Lung (tissue), 12 donors: ENCODE results near the gene HOXB3. TPM values are rescaled to one million over a fixed set of nuclear protein-coding genes. Genes with fewer than 3 reads are reported as not detected.
A peak's percentile ranks its signal among the peaks of the same experiment; 100 is the strongest.

Experiments
- ATAC-seq: fragments of 200-7000 bp; cut with Tn5 transposase; one replicate; pipeline ENCODE4 v1.9.1; 2020; ENCODE audit warnings: moderate number of reproducible peaks; ENCODE audit not compliant: insufficient read depth, low FRiP score
- DNase-seq, 3 donors: peaks; one replicate each; pipeline ENCODE4 v3.0.0-alpha.2; 2013 to 2017
- H3K27ac ChIP-seq, 2 donors: one replicate each; pipeline ENCODE4 v1.5.1; 2013; ENCODE audit warnings: mild to moderate bottlenecking in 2 of 2, moderate library complexity in 2 of 2, control low read depth in 1 of 2, inconsistent platforms in 1 of 2, low read depth in 1 of 2, low read length in 1 of 2
- H3K27me3 ChIP-seq, 3 donors: one replicate each; pipeline ENCODE4 v1.5.1; 2013; ENCODE audit warnings: low read length in 2 of 3; ENCODE audit not compliant: control insufficient read depth in 3 of 3, insufficient read depth in 3 of 3
- H3K36me3 ChIP-seq, 4 donors: one replicate each; pipeline ENCODE4 v1.5.1; 2013; ENCODE audit warnings: low read length in 4 of 4, mild to moderate bottlenecking in 1 of 4, moderate library complexity in 1 of 4; ENCODE audit not compliant: control insufficient read depth in 4 of 4, insufficient read depth in 4 of 4
- H3K4me1 ChIP-seq, 5 donors: one replicate each; pipeline ENCODE4 v1.5.1; 2013; ENCODE audit warnings: low read length in 5 of 5, mild to moderate bottlenecking in 2 of 5, moderate library complexity in 1 of 5; ENCODE audit not compliant: control insufficient read depth in 5 of 5, insufficient read depth in 5 of 5
- H3K4me3 ChIP-seq: one replicate; pipeline ENCODE4 v1.5.1; 2013; ENCODE audit warnings: mild to moderate bottlenecking, control low read depth, moderate library complexity
- H3K9ac ChIP-seq, 2 donors: one replicate each; pipeline ENCODE4 v1.5.1; 2013; ENCODE audit warnings: low read length in 2 of 2, control low read depth in 1 of 2; ENCODE audit not compliant: insufficient read depth in 1 of 2
- H3K9me3 ChIP-seq, 4 donors: one replicate each; pipeline ENCODE4 v1.5.1; 2013; ENCODE audit warnings: low read length in 3 of 4, mild to moderate bottlenecking in 1 of 4, moderate library complexity in 1 of 4; ENCODE audit not compliant: control insufficient read depth in 4 of 4, insufficient read depth in 3 of 4
- WGBS, 2 donors: extraction: QIAGEN DNeasy Blood & Tissue Kit; methylation state at CpG; one replicate each; pipeline ENCODE4 v1.1.7; 2013; 5-methylcytosine and 5-hydroxymethylcytosine counted together
- polyA plus RNA-seq, 2 donors: library from polyadenylated mRNA; stranded (reverse); fragments of 200-250 nt; gene quantifications; one replicate each; pipeline ENCODE4 v1.2.1, GENCODE V29; 2013
- total RNA-seq, 2 donors: library from RNA; depleted of rRNA in 1 of 2; stranded (reverse); fragments of >200 nt in 1 of 2; gene quantifications; one replicate each; pipeline ENCODE4 v1.2.1, GENCODE V29; 2014 to 2021
- TF ChIP-seq, protein P1 (sequence below): IDR thresholded peaks from 2 replicates; pipeline ENCODE4 v1.5.1; 2012; ENCODE audit warnings: mild to moderate bottlenecking; ENCODE audit errors: control extremely low read depth, extremely low read depth
- donor health status: control.
- donor health status: control.
- donor health status: Bipolar disorder and iron deficiency.
- donor health status: healthy.
- donor health status: DM: yes; HTN: yes; CAD: no.

Gene HOXB3
- total and polyA plus RNA-seq, 4 donors, result 1.9 to 21.1 (median 6.7) TPM

DNA sequence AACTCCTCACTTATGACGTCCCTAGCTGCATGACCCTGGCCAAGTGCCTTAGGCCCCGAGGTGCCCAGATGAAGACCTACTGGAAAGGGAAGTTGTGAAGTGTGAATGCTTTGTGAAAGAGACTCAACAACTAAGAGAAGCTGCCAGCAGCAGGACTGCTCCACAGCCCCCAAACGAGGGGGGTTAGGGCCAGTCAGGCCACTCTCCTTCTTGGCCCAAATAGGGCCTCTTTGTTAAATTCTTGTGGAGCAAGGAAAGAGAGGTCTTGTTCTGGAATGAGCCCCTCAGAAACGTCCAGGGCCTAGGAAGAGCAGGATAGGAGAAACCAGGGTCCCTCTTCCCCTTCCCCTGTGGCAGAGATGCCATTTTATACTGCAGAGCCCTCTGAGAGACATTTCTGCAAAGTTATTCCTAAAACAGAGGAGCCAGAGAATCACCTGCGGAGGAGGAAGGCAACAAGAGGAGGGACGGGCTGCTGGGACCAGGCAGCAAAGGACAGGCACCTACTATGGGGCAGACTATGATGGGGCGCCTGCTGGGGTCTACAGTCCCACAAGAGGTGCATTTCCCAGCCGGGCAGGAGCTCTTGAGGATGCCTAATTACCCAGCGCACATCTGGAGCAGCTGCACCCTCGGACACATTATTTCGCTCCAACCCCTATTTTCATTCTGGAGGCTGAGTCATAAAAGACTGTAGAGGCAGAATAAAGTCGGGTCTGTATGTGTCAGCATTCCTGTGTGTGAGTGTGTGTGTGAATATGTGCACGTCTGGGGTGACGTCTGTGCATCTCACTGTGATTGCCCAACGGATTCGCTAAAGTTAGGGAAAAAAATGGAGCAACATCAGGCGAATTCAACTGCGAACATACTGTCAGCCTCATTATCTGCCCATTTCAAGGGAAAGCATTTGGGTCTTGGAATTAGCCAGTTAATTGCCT is 47.6 kb upstream of the HOXB3 start:
- H3K4me1 ChIP-seq, result no peaks in the 10 kb centered on the region
- H3K27ac ChIP-seq, result no peak overlapping the region
- H3K4me3 ChIP-seq, result no peak overlapping the region
- TF ChIP-seq, protein P1, sequence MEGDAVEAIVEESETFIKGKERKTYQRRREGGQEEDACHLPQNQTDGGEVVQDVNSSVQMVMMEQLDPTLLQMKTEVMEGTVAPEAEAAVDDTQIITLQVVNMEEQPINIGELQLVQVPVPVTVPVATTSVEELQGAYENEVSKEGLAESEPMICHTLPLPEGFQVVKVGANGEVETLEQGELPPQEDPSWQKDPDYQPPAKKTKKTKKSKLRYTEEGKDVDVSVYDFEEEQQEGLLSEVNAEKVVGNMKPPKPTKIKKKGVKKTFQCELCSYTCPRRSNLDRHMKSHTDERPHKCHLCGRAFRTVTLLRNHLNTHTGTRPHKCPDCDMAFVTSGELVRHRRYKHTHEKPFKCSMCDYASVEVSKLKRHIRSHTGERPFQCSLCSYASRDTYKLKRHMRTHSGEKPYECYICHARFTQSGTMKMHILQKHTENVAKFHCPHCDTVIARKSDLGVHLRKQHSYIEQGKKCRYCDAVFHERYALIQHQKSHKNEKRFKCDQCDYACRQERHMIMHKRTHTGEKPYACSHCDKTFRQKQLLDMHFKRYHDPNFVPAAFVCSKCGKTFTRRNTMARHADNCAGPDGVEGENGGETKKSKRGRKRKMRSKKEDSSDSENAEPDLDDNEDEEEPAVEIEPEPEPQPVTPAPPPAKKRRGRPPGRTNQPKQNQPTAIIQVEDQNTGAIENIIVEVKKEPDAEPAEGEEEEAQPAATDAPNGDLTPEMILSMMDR, result no peak
- peaks cover 0 to 7% (median 0%) of the 10 kb centered on the region in 4 donors for H3K9me3 ChIP-seq
- ATAC-seq, result no peak
- H3K9ac ChIP-seq, result no peak overlapping the region
- WGBS, 2 donors, result 38 to 63% methylated on average over 18 of the region's 18 CpGs
- H3K27me3 ChIP-seq, result peaks cover 30 to 95% (median 95%) of the 10 kb centered on the region in 3 donors
- no peaks in the 10 kb centered on the region for H3K36me3 ChIP-seq
- no peak for DNase-seq

DNA sequence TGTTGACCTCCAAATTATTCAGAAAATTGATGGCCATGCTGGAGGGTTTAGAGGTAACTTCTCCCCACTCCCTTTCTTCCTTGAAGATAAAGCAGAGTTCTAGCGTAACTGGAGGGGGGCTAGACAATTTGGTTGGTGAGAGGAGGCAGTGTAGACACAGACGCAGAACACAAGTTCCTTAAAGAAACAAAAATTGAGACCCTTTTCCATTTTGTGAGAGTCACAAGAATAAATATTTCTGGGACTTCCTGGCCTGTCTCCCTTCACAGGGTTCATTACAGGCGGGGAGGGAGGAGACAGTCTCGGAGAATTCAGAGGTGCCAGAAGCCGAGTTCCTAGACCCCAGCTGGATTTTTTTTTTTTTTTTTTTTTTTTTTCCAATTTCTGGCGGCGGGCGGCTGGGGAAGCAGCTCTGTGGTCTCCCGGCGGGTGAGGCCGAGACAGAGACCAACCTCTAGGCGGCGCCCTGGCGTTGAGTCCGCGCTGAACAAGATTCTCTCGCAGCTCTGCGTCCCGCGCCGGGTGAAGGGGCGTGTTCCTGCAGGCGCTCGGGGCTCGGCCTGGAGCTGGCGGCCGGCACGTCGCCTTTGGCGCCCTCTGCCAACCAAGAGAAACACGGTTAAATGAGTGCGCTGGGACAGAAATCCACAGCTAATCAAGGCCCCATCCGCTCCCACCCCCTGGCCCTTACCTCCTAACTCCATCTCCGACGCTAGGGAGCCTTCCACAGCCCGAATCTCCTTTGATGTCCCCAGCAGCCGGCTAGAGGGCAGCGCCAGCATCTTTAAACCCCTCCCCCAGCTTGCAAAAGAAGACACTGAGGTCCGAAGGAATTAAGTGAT is 46.4 kb upstream of the HOXB3 start:
- ATAC-seq (no peak), DNase-seq (peak; percentile 88 to 93 (median 90))

DNA sequence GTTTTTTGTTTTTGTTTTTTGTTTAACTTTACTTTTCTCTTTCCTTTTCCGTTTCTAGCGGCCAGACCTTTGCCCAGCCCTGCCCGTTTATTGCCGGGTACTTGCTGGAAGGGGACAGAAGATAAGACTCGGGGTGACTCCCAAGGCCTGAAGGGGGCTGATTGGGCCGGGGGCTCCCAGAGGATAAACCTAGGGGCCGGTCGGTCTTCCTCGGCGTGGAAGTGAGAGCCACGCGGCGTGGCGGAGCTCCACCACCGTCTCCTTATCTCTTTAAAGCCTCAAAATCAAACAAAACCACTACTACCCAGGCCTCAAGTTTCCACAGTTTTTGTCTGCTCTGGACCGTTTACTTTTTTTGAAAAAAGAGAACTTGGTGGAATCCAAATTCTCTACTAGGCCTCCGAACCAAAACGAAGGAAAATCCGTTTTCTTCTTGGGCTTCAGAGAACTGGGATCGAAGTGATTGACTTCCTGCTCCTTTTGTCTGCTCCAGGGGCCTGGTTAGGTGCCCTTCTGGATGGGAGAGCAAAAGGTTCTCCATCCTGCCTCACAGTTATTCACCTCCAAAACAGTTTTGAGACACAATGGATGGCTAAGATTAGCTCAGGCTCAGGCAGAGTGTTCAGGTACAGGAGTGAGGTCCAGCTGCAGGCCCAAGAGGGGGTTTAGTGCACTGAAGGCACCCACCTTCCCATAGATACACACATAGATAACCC is 44.6 kb upstream of the HOXB3 start:
- Histone ChIP-seq H3K4me1 (no peaks in the 10 kb centered on the region), H3K9me3 (peaks cover 0 to 4% (median 0%) of the 10 kb centered on the region in 4 donors), H3K9ac (no peak overlapping the region), H3K36me3 (no peaks in the 10 kb centered on the region), H3K4me3 (no peak overlapping the region), H3K27me3 (peaks cover 24 to 96% (median 95%) of the 10 kb centered on the region in 3 donors), H3K27ac (no peak overlapping the region)
- 32 to 52% methylated on average over 20 of the region's 20 CpGs for WGBS, 2 donors
- DNase-seq, result no peak
- ATAC-seq, result no peak
- TF ChIP-seq, protein P1, result no peak

More for the DNA sequence above, 46.4 kb upstream of the HOXB3 start:
- no peaks in the 10 kb centered on the region for H3K36me3 ChIP-seq
- peaks cover 30 to 96% (median 95%) of the 10 kb centered on the region in 3 donors for H3K27me3 ChIP-seq
- 6% methylated on average over 38 to 39 of the region's 39 CpGs for WGBS, 2 donors
- H3K4me1 ChIP-seq, result no peaks in the 10 kb centered on the region
- H3K4me3 ChIP-seq, result no peak overlapping the region
- H3K27ac ChIP-seq, result no peak overlapping the region
- TF ChIP-seq, protein P1, result peak; percentile 16
- peaks cover 0 to 4% (median 0%) of the 10 kb centered on the region in 4 donors for H3K9me3 ChIP-seq
- no peak overlapping the region for H3K9ac ChIP-seq
